GM21723 (cell line): ENCODE measurements around the gene CYBA.

Source experiments
- ATAC-seq: cut with Tn5 transposase; IDR thresholded peaks from one replicate; pipeline ENCODE4 v1.9.1; 2021; ENCODE audit warnings: mild to moderate bottlenecking, moderate library complexity; ENCODE audit not compliant: unreplicated experiment

CYBA gene

DNA sequence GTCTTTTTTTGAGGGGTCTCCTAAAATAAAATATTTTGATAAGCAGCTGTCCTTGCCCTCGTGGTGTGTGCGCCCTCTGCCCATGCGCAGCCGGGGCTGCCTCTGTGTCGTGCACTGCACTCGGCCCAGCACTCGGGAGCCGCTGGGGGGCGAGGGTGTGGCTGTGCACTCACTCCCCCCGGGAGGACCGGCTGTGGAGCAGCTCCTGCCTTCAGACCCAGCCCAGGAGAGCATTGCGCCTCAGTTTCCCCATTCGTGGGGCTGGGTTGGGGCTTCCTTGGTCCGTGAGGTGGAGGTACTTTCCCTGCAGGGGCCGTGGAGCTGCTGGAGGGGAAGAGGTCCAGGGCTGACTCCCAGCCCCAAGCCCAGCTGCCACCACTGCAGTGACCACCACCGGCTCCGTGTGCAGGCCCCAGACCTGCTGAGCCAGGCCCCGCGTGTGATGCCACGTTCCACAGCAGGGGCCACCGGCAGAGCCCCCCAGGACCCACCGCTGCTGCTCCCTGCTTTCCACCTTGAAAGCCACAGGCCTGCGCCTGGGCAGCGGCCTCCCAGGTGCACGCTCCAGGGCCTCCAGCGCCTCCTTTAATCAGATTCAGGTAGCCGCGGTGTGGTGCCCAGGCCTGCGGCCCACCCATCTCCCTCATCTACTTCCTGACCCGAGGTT, 18.8 kb downstream of the CYBA start:
- ATAC-seq = no peak

DNA sequence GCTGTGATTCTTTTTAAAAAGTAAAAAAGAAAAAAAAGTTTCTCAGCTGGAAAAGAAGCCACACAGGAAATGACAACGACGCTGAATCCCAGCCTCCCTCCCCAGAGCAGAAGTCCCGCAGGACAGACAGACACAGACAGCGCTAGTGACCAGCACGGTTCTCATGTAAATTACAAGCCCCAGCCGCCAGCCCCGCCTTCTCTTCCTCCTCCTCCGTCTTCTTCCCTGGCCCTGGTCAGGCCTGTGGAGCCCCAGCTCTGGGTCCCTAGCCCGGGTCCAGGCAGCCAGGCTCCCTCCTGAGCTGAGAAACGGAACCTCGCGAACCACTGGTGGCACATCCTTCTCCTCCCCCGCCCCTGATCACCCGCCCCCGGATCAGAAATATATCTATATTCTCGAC, 19.5 kb downstream of the CYBA start:
- ATAC-seq = no peak

DNA sequence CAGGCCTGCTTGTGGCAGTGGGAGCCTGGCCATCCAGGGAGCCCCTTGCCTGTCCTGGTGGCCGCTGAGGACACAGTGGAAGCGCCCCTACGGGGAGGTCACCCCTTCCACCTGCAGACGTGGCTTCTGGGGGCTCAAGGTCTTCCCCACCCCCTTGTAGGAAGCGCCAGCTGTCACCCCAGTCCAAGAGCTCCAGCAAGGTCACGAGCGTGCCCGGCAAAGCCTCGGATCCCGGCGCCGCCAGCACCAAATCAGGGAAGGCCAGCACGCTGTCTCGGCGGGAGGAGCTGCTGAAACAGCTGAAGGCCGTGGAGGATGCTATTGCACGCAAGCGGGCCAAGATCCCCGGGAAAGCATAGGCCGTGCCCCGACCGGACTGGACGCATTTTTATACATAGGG, 19.9 kb downstream of the CYBA start:
- ATAC-seq = no peak

DNA sequence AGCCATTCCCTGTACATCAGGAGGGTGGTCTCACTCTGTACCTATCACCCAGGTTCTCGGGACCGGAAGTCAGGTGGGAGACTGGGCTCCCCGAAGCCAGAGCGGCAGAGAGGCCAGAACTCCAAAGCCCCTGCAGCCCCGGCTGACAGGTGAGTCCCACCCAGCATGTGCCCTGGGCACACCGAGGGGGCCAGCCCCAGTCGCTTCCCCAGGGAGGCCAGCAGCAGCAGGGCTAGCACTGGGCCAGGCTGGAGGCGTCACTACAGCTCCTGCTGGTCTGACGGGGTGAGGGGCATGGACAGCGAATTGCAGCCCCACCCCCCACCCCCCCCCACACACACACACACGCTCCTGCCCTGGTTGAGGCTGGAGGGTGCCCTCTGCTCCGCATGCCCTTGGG, 20.4 kb downstream of the CYBA start:
- no peak for ATAC-seq

DNA sequence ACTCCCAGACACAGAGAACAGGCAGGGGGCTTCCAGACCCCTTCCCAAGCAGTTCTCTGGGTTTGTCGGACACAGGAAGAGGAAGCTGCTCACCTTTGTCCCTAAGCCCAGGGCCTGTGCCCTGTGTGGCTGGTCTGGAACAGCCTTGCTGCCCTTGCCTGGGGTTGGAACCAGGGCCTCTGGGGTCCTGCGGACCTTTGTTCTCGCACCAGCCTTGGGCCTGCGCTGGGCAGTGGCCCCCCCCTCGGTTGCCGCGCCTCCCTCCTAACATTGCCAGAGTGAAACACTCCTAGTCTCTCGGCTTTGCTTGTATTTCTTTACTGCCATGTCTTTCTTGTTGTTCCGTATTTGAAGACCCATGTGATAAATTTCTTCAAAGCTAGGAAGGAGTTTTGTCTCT, 21.0 kb downstream of the CYBA start:
- ATAC-seq = no peak

DNA sequence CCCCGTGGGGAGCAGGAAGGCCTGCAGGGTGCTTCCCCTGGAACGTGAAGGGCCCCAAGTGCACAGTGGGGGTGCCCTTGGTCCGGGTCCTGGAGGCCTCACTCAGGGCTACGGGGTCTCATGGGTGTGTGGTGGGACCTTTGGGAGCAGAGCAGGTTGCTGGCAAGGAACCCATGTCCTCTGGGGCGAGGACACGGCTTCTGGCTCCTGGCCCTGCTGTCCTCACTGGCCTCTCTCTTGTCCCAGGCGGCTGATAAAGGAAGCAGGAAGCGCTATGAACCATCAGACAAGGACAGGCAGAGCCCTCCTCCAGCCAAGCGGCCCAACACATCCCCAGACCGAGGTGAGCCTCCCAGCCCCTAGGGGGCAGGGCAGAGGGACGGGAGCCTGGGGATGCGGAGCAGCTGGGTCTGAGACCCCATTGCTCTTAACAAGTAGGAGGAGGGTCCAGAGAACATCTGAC, 22.3 kb downstream of the CYBA start:
- ATAC-seq = no peak

DNA sequence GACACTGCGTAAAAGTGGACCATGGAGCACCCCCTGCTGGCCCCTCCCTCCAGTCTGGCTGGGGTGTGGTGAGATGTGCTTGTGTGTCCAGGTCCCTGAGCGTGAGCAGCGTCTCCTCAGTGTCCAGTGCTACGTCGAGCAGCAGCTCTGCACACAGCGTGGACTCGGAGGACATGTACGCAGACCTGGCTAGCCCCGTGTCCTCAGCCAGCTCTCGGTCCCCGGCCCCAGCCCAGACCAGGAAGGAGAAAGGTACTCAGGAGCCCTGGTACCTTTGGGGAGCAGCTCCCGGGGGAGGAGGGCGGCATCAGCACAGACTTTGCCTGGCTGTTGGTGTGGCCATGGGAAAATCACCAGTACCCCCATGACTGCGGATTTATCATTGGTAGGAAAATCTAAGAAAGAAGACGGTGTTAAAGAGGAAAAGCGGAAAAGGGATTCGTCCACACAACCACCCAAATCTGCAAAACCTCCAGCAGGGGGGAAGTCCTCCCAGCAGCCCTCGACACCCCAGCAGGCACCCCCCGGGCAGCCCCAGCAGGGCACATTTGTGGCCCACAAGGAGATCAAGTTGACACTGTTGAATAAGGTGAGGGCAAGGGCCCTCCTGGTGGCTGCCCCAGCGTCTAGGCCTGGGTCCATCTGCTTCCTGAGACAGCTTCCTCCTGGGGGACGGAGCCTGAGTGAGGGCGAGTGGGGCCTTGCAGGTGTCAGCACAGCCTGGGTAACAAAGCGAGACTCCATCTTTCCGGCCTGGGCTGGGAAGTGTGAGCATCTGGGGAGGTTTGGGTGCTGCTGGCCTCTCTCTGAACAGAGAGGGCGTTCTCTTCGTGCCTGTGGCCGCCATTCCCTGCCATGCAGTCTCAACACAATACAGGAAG, 23.1 kb downstream of the CYBA start:
- no peak for ATAC-seq

DNA sequence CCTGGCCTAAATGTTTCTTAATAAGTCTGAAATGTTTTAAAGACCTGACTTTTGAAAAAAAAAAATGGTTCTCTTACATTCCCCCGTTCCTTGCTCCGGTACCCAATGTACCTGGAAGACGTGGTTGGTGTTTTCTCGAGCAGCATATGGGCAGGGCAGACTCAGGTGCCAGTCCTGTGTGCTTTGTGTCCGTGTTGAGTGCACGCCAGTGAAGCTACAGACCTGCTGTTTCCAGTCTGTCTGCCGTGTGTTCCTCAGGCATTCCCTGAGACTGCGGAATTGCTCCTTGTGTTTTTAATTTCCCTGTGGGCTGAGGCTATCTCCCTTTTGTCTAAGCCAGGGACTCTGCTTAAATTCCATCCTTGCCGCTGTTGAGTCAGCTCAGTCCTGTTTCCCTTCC, 24.2 kb downstream of the CYBA start:
- ATAC-seq = no peak

DNA sequence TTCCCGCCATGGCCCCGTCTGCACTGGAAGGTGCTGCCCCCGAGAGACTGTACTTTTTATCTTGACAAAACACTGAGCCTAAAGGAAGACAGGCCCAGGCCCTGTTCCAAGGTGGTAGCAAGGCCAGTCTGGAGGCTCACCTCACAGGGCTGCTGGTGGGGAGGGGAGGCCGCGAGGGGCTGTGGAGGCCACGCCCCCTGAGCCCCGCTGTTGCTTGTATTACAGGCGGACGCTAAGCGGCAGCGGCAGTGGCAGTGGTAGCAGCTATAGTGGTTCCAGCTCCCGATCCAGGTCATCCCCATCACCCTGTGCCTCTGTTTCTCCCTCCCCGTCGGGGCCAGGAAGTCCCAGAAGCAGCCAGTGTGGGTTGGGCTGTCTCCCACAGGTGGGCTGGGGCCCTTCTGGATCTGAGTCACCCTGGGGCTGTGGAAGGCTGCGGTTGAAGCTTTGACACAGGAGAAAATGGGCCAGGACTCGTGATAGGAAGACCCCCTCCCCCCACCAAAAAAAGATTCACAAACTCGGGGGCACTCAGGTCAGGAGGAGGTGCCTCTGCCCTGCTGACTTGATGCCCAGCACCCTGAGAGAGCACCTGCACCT, 25.8 kb downstream of the CYBA start:
- no peak for ATAC-seq

DNA sequence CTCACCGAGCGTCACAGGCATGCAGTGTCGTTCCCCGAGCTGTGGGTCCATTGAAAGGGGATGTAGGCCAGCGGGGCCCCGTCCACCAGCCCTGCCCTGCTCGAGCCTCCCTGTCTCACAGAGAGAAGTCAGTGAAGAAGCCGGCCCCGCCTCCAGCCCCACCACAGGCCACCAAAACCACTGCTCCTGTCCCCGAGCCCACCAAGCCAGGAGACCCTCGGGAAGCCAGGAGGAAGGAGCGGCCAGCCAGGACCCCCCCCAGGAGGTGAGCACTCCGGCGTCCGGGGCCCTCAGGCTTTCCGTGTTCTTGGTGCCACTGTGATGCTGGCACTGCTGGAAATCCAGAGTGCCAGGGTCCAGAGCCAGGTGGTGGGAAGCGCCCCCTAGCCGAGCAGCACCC, 26.4 kb downstream of the CYBA start:
- ATAC-seq = no peak

DNA sequence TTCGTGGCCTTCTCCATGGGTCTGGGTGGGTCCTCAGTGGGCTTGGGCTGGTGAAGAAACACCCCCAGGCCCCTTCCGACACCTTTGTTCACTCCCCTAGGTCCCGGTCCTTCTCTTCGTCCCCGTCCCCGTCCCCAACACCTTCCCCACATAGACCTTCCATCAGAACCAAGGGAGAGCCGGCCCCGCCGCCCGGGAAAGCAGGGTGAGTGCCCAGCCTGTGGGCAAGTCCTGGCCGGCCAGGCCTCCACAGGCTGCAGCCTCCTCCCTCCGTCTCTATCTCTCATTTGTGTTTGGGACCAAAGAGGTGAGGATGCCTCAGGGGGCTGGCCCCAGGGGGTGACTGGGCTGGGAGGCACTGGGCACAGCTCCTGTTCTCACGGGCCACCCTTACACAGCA, 27.0 kb downstream of the CYBA start:
- no peak for ATAC-seq

DNA sequence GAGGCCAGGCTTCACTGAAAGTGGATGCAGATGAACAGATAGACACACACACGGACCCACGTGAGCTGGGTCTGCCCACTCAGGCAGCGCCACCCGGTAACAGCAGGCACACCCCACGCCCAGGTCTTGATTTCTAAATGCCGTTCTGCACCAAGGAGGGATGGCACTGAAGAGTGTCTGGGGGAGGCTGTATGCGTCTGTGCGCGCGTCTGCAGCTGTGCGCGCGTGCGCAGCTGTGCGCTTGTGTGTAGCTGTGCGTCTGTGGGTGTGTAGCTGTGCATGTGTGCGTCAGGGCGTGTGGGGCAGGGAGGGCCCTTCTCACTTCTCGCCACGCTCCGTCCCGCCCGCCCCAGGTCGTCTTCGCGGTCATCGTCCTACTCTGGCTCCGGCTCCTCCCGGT, 28.0 kb downstream of the CYBA start:
- no peak for ATAC-seq

DNA sequence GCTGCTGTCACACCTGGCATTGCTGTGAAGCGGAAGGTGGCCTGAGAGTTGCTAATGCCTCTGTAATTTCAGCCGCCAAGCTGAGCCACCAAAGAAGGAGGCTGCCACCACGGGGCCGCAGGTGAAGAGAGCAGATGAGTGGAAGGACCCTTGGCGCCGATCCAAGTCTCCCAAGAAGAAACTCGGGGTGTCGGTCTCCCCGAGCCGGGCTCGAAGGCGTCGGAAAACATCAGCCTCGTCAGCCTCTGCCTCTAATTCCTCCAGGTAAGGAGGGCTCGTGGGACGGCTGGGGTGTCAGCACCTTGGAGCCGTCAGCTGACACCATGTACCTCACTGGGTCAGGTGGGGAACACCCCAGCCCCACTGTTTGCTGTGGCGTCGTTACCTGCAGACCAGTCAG, 28.7 kb downstream of the CYBA start:
- no peak for ATAC-seq

DNA sequence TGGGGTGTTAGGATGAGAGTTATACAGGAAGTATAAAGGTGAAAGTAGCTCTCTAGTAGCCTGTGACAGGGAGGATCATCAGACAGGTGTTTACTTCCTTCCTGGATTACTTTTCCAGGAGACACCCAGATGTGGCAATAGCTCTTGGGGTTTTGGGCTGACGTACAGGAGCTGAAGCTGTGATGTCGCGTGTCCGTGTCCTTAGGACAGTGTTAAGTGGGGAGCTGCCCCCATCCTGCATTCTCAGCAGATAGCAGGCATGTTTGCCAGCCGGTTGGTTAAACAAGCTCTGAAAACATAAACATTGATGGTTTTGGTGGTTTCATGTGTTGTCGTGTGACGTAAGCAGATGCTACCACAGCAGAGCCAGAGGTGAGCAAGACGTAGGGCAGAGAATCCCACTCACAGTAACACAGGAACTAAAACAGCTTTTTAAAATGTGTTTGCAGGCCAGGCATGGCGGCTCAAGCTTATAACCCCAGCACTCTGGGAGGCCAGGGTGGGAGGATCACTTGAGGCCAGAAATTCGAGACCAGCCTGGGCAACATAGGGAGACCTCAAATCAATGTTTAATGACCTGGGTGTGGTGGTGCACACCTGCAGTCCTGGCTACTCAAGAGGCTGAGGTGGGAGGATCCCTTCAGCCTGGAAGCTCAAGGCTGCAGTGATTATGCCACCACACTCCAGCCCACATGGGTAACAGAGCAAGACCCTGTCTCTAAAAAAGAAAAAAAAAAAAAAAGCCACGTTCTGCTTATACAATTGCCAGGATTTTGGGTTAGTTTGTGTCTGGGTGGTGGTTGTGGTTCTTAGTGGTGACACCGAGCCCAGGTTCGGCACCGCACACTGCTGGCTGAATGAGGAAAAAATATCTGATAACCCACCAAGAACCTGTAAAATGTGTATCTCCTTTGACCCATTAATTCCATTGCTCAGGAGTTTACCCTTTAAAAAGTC, 30.7 kb downstream of the CYBA start:
- ATAC-seq = no peak

DNA sequence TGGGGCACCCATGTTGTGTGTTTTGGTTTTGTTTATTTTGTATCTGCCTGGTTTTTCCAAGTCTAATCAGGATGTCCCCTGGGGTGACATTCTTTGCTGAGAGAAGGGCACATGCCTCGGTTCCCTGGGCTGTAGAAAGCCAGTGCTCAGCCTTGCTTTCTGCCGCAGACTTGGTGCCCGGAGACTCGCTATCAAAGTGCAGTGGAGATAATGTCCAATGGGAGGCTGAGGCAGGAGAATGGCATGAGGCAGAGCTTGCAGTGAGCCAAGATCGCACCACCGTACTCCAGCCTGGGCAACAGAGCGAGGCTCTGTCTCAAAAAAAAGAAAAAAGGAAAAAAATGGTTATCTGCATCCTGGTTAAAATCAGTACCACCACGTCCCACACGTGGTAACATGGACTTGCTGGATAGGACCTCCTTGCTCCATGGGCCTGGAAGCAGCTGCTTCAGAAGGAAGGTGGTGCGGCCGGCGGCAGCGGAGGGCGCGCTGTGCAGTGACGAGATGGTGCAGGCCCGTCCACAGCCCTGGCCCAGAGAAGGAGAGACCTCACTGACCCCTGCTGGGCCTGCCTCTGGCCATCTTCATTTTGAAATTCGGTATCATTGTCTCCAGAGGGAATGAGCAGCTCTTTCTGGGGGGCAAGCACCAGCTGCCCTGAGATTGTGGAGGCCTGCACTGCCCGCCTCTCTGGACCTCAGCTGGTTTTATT, 31.7 kb downstream of the CYBA start:
- no peak for ATAC-seq

DNA sequence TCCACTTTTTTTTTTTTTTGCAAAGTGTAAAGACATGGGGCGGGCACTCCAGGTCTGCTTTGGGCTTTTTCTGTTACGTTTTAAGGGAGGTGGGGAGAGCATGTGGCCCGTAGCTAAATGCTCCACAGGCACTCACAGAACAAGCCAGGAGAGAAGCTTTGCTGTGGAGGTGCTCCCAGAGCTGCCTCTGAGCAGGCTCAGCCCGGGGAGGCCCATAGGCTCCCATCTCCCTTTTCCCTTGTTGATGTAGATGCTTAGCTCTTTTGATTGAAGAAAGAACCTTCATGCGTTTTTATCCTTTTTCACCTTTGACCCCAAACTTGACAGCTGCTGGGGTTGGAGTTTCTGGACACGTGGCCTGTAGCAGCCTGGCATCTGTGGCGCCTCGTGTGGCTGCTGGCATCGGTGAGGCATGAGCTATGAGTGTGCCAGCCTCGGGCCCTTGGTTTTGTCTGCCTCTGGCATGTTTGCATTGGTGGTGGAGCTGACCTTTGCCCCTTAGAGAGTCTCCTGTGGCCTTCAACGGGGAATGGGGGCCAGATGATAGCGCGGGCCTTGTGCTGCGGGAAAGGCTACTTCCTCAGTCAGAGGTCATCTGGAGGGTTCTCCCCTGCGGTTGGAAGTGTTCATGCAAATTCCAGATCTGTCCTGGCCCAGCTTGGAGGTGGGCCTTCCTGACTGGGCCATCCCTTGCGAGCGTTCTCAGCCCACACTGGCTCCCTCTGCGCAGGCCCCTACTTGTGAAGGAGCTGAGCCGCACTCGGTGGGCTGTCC, 32.5 kb downstream of the CYBA start:
- ATAC-seq = no peak

DNA sequence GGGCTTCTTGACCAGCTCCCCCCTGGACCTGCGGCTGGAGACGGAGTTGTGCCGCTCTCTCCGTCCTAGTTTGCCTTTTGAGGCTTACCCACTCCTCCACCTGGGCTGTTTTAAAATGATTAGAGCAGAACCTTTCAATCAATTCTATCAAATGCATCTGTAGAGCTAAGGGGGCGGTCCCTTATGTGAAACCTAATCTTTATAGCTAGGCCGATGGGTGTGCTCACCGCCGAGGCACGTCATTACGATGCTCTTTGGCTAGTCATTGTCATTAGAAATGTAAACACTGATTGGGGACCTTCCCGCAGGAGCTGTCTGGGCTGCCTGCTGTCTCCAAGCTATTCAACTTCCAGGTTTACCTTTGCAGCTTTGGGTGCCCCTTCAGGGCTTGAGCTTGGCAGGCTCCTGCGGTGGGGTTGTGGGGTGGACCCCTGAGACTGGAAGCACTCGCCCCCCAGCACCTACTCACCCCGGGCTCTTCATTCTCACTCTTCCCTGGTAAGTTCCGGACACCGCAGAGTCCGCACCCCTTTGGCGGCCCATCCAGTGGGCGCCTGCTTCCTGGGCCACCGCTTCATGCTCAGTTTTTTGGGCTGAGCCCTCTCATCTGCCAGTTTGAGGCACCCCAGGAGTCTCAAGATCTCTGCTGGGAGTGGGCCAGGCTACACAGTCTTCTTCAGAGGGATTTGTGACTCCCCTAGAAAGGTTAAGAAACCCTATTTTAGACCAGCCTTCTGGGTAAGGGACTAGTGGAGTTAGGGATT, 33.4 kb downstream of the CYBA start:
- no peak for ATAC-seq

DNA sequence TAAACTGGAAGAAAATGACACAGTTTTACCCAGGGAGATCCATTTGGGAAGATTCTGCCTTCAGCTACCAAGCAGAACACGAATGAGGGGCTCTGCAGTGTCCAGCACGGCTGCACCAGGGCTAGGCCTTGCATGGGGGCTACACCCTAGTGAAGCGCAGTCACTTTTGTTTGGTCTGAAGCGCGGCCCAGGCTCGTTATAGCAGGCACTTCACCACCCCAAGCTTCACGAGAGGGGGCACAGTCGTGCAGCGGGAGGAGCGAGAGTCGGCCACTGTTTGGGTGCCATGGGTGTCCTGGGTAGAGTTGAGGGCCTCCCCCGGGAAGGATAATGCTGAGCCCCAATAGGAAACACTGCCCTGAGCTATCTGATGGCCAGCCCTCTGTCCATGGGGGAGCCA, 34.1 kb downstream of the CYBA start:
- no peak for ATAC-seq

DNA sequence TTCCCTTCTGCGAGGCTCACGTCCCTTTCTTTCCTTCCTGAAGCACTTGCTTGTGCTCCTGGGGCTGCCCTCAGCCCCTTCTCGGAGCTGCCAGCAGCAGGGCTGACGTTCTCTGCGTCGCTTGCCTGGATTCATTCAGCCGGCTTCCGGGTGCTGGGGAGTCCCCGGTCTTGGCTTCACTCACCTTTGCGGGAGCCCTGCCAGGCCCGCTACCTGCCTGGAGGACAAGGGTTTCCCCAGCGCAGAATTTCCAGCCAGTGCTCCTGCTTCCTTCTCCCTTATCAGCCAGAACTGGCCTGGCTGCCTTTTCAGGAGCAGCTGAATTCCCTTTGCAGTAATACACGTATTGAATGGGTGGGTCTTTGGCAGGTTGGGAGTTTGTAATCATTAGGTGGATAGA, 34.5 kb downstream of the CYBA start:
- no peak for ATAC-seq
